KMS-11 (cell line): ENCODE results near the gene LSM14B.
A peak's percentile ranks its signal among the peaks of the same experiment; 100 is the strongest.

Experiments used
- H2AFZ ChIP-seq: fragments of 200-600 bp; sonication (generic); 2 replicates; pipeline ENCODE4 v1.6.1; 2016; ENCODE audit warnings: antibody characterized with exemption, mixed run types, low read depth
- H3K27ac ChIP-seq: fragments of 200-600 bp; sonication (generic); 2 replicates; pipeline ENCODE4 v1.6.1; 2016; ENCODE audit warnings: mild to moderate bottlenecking, mixed run types
- H3K27me3 ChIP-seq: fragments of 200-600 bp; sonication (generic); 2 replicates; pipeline ENCODE4 v1.6.1; 2017; ENCODE audit warnings: mild to moderate bottlenecking, low read depth, mixed run types, moderate library complexity; ENCODE audit not compliant: insufficient read depth
- H3K36me3 ChIP-seq: fragments of 200-600 bp; sonication (generic); 2 replicates; pipeline ENCODE4 v1.6.1; 2017; ENCODE audit warnings: mild to moderate bottlenecking, mixed run types; ENCODE audit not compliant: insufficient read depth
- H3K4me1 ChIP-seq: fragments of 200-600 bp; sonication (generic); 2 replicates; pipeline ENCODE4 v1.6.1; 2016; ENCODE audit warnings: mild to moderate bottlenecking, low read depth, mixed run types; ENCODE audit not compliant: poor library complexity, severe bottlenecking
- H3K4me2 ChIP-seq: fragments of 200-600 bp; sonication (generic); 2 replicates; pipeline ENCODE4 v1.7.0; 2016; ENCODE audit warnings: mild to moderate bottlenecking, mixed run types
- H3K4me3 ChIP-seq: fragments of 200-600 bp; sonication (generic); IDR thresholded peaks from 2 replicates; pipeline ENCODE4 v1.6.1; 2017; ENCODE audit warnings: low read depth, low read length, mixed read lengths; ENCODE audit not compliant: insufficient read depth
- H3K79me2 ChIP-seq: fragments of 200-600 bp; sonication (generic); 2 replicates; pipeline ENCODE4 v1.6.1; 2016; ENCODE audit warnings: low read depth, mixed run types; ENCODE audit not compliant: insufficient read depth
- H3K9ac ChIP-seq: fragments of 200-600 bp; sonication (generic); 2 replicates; pipeline ENCODE4 v1.6.1; 2016; ENCODE audit warnings: mild to moderate bottlenecking, mixed run types
- H4K20me1 ChIP-seq: fragments of 200-600 bp; sonication (generic); 2 replicates; pipeline ENCODE4 v1.6.1; 2016; ENCODE audit warnings: mild to moderate bottlenecking, mixed run types; ENCODE audit not compliant: insufficient read depth
- CTCF ChIP-seq: fragments of 200-600 bp; sonication (generic); conservative IDR thresholded peaks from 2 replicates; pipeline ENCODE4 v1.6.1; 2017; ENCODE audit warnings: low read depth, mild to moderate bottlenecking, antibody characterized with exemption, low read length, moderate library complexity, mixed read lengths

LSM14B gene

GRCh38 chr20:62142252-62143080, 20.2 kb downstream of the LSM14B start:
- H4K20me1 ChIP-seq = peaks cover 28% of the 10 kb centered on the region
- H3K27ac ChIP-seq = peak overlapping the region; percentile 64
- no peak overlapping the region for H3K4me3 ChIP-seq
- peaks cover 16% of the 10 kb centered on the region; the same call in 1 of the 2 replicates for H3K36me3 ChIP-seq
- 0 out of 2 replicates have a peak overlapping the region, but pooled peaks have one; percentile 18 for H2AFZ ChIP-seq
- no peak for TF ChIP-seq CTCF
- H3K27me3 ChIP-seq = no peaks in the 10 kb centered on the region
- H3K4me1 ChIP-seq = peaks cover 24% of the 10 kb centered on the region
- H3K4me2 ChIP-seq = peak overlapping the region; percentile 100
- peaks cover 71% of the 10 kb centered on the region for H3K79me2 ChIP-seq
- peak overlapping the region; percentile 87 for H3K9ac ChIP-seq

- TF ChIP-seq CTCF = no peak
- Histone ChIP-seq H3K4me1 (peaks cover 24% of the 10 kb centered on the region), H3K4me2 (peak within 1 kb of the TSS; percentile 100), H3K4me3 (no peak within 1 kb of the TSS), H3K27me3 (no peaks in the 10 kb centered on the region), H3K79me2 (peaks cover 78% of the 10 kb centered on the region), H4K20me1 (peaks cover 28% of the 10 kb centered on the region), H3K9ac (peak within 1 kb of the TSS; percentile 87), H2AFZ (0 out of 2 replicates have a peak within 1 kb of the TSS, but pooled peaks have one; percentile 18), H3K27ac (peak within 1 kb of the TSS; percentile 64), H3K36me3 (peaks cover 16% of the 10 kb centered on the region; the same call in 1 of the 2 replicates)
Measured at GRCh38 chr20:62143081-62143956, 21.0 kb downstream of the LSM14B start, which contains the start of the genes PSMA7 and SS18L1. PSMA7 (minus strand) TSS chr20:62143394; CDS start chr20:62143303, 91 bp downstream. SS18L1 (plus strand) TSS chr20:62143769; CDS start chr20:62143821, 52 bp downstream.

- Histone ChIP-seq H3K79me2 (peaks cover 82% of the 10 kb centered on the region), H3K36me3 (peaks cover 16% of the 10 kb centered on the region; the same call in 1 of the 2 replicates), H3K4me3 (no peak overlapping the region), H4K20me1 (peaks cover 28% of the 10 kb centered on the region), H3K4me1 (peaks cover 24% of the 10 kb centered on the region), H3K27ac (no peak overlapping the region), H3K4me2 (peak overlapping the region; percentile 70), H3K27me3 (no peaks in the 10 kb centered on the region), H2AFZ (0 out of 2 replicates have a peak overlapping the region, but pooled peaks have one; percentile 6), H3K9ac (no peak overlapping the region; the same call in 1 of the 2 replicates)
- TF ChIP-seq CTCF = no peak
Measured at GRCh38 chr20:62143957-62144825, 21.9 kb downstream of the LSM14B start.

GRCh38 chr20:62145688-62146018, 23.4 kb downstream of the LSM14B start:
- Histone ChIP-seq H3K27ac (no peak overlapping the region), H3K36me3 (0 out of 2 replicates have a peak, but pooled peaks cover under 1% of the 10 kb centered on the region), H3K4me2 (no peak overlapping the region), H3K9ac (no peak overlapping the region), H3K4me3 (no peak overlapping the region), H3K4me1 (peaks cover 19% of the 10 kb centered on the region), H2AFZ (no peak overlapping the region), H3K27me3 (no peaks in the 10 kb centered on the region), H4K20me1 (peaks cover 18% of the 10 kb centered on the region), H3K79me2 (peaks cover 76% of the 10 kb centered on the region)
- TF ChIP-seq CTCF = no peak
